ENCODE results near the gene PDLIM1. TPM values are rescaled to one million over a fixed set of nuclear protein-coding genes. Genes with fewer than 3 reads are reported as not detected.
A peak's percentile ranks its signal among the peaks of the same experiment; 100 is the strongest.

Gene PDLIM1
- total RNA-seq, 1 experiment from 2014 or later: 115 TPM

- Histone ChIP-seq H2BK15ac (ENCODE audit: low read depth, low read length) (no peak overlapping the region), H3K79me2 (ENCODE audit: insufficient read depth, low read length) (peaks cover 23% of the 10 kb centered on the region; the same call in 1 of the 2 replicates), H2AK5ac (ENCODE audit: insufficient read length, low read length) (no peak overlapping the region), H3K9me3 (ENCODE audit: control insufficient read depth, low read depth, low read length) (no peaks in the 10 kb centered on the region), H3K27me3 (ENCODE audit: insufficient read depth, low read length) (no peaks in the 10 kb centered on the region), H2BK5ac (ENCODE audit: insufficient read length, low read length) (no peak overlapping the region), H3K4me2 (ENCODE audit: insufficient read depth, insufficient read length, low read length) (no peak overlapping the region), H2AFZ (ENCODE audit: low read length) (no peak overlapping the region), H3K23ac (ENCODE audit: insufficient read length, low read depth, low read length) (no peak overlapping the region), H3K9ac (ENCODE audit: extremely low read depth, insufficient read length, low read length) (no peak overlapping the region), H3K14ac (ENCODE audit: insufficient read depth, low read length) (no peak overlapping the region), H4K8ac (replicated peaks; ENCODE audit: insufficient read length, low read depth, low read length) (no peak overlapping the region), H2BK120ac (ENCODE audit: low read depth, low read length, poor library complexity, severe bottlenecking) (no peak overlapping the region), H3K79me1 (ENCODE audit: insufficient read depth, low read depth, low read length, poor library complexity, severe bottlenecking) (peaks cover 4% of the 10 kb centered on the region), H3K23me2 (ENCODE audit: insufficient read length, low read depth, low read length, poor library complexity, severe bottlenecking) (no peaks in the 10 kb centered on the region), H4K20me1 (ENCODE audit: control insufficient read depth, insufficient read depth, insufficient read length) (no peaks in the 10 kb centered on the region), H2BK20ac (ENCODE audit: low read depth, low read length, poor library complexity, severe bottlenecking) (no peak overlapping the region), H3K4me1 (ENCODE audit: insufficient read depth, low read length) (peaks cover 3% of the 10 kb centered on the region; the same call in 1 of the 2 replicates), H2BK12ac (ENCODE audit: insufficient read length, low read depth, low read length) (no peak overlapping the region), H4K5ac (ENCODE audit: insufficient read length, low read depth, low read length) (no peak overlapping the region), H3K18ac (ENCODE audit: insufficient read length, low read depth, low read length) (no peak overlapping the region), H4K91ac (ENCODE audit: insufficient read length, low read depth, low read length) (no peak overlapping the region), H3T11ph (ENCODE audit: low read length) (no peak overlapping the region), H3K4ac (ENCODE audit: low read depth, low read length) (no peak overlapping the region), H3K27ac (ENCODE audit: insufficient read length, low read depth, low read length) (no peak overlapping the region), H3K56ac (ENCODE audit: insufficient read length, low read depth, low read length) (no peak overlapping the region)
- no peak overlapping the region for H3K4me3 Mint-ChIP-seq
- TF ChIP-seq, protein P1, sequence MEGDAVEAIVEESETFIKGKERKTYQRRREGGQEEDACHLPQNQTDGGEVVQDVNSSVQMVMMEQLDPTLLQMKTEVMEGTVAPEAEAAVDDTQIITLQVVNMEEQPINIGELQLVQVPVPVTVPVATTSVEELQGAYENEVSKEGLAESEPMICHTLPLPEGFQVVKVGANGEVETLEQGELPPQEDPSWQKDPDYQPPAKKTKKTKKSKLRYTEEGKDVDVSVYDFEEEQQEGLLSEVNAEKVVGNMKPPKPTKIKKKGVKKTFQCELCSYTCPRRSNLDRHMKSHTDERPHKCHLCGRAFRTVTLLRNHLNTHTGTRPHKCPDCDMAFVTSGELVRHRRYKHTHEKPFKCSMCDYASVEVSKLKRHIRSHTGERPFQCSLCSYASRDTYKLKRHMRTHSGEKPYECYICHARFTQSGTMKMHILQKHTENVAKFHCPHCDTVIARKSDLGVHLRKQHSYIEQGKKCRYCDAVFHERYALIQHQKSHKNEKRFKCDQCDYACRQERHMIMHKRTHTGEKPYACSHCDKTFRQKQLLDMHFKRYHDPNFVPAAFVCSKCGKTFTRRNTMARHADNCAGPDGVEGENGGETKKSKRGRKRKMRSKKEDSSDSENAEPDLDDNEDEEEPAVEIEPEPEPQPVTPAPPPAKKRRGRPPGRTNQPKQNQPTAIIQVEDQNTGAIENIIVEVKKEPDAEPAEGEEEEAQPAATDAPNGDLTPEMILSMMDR (conservative IDR thresholded peaks at IDR 0.05): no peak
- WGBS (ENCODE audit: extremely low coverage, insufficient read length, low lambda C conversion rate): no CpG with 5 or more reads among the region's 8 CpGs
- H3K36me3 Mint-ChIP-seq (ENCODE audit: insufficient read depth in 1 of 3, low read depth in 3 of 3): peaks cover 0 to 9% (median 8%) of the 10 kb centered on the region in 3 experiments; a peak in 3 of 7 replicates
- peaks cover 54 to 57% of the 10 kb centered on the region in 2 experiments for H3K4me1 Mint-ChIP-seq
- H3K27ac Mint-ChIP-seq: peak overlapping the region in 1 of 3 experiments; percentile 65; a peak in 2 of 7 replicates
- H3K27me3 Mint-ChIP-seq (ENCODE audit: low read depth): no peaks in the 10 kb centered on the region
- no peak for DNase-seq
- no peaks in the 10 kb centered on the region for H3K9me3 Mint-ChIP-seq
Measured at GRCh38 chr10:95276367-95277200, 14.2 kb downstream of the PDLIM1 start.
